Inflammatory macrophage treated with lipopolysaccharide for 4 hours (primary cell): ENCODE measurements around the gene MARCOL.
"Not testable (repeated sequence)": the region's sequence is repeated elsewhere in the genome, so short reads cannot be mapped to it uniquely, and the experiment has no call there.

Experiments
- DNase-seq: peaks from one replicate; pipeline ENCODE4 v3.0.0-alpha.2; 2020

MARCOL gene

GRCh38 chr5:148268566-148268965 is 30.2 kb downstream of the MARCOL start, which contains the start of gene SPINK13:
SPINK13 (plus strand) TSS chr5:148268794; CDS start chr5:148270073, 1,279 bp downstream.
- no peak for DNase-seq

GRCh38 chr5:148275129-148275528 is 36.8 kb downstream of the MARCOL start:
- DNase-seq = not testable (repeated sequence)

- not testable (repeated sequence) for DNase-seq
These were observed 42.6 kb downstream of the MARCOL start for GRCh38 chr5:148280893-148281292.

GRCh38 chr5:148281336-148281735 is 43.0 kb downstream of the MARCOL start:
- DNase-seq = not testable (repeated sequence)

GRCh38 chr5:148290271-148291195 is 52.2 kb downstream of the MARCOL start:
- peak; percentile 9 for DNase-seq
